HepG2 (cell line): Measurements from ENCODE around the gene IGFBP6. TPM values are rescaled to one million over a fixed set of nuclear protein-coding genes. Genes with fewer than 3 reads are reported as not detected.

Experiments used
- CREM ChIP-seq, 2 experiments: sonication (generic) in 1 of 2; formaldehyde crosslinking in 1 of 2; IDR thresholded peaks; 2 replicates each; pipeline versions ENCODE4 v1.4.0 to v1.6.1; 2016 to 2020; ENCODE audit warnings: antibody characterized with exemption in 1 of 2, mild to moderate bottlenecking in 1 of 2, missing genetic modification reagents in 1 of 2
- FOXK1 ChIP-seq: sonication (generic); formaldehyde crosslinking; IDR thresholded peaks from 2 replicates; pipeline ENCODE4 v1.4.0; 2020; ENCODE audit warnings: low read depth, missing genetic modification reagents, borderline replicate concordance
- HMG20A ChIP-seq: IDR thresholded peaks from 2 replicates; pipeline ENCODE4 v1.6.1; 2016; ENCODE audit warnings: borderline replicate concordance
- SKI ChIP-seq: fragments of 450-650 bp; IDR thresholded peaks from one replicate; pipeline ENCODE4 v1.6.1; 2018; ENCODE audit warnings: mild to moderate bottlenecking; ENCODE audit not compliant: partially characterized antibody
- SP5 ChIP-seq: IDR thresholded peaks from 2 replicates; pipeline ENCODE4 v1.6.1; 2016; ENCODE audit warnings: low read depth, borderline replicate concordance
- ZFP37 ChIP-seq: sonication (generic); formaldehyde crosslinking; IDR thresholded peaks from 2 replicates; pipeline ENCODE4 v1.4.0; 2020; ENCODE audit warnings: missing genetic modification reagents, borderline replicate concordance
- ZMYM2 ChIP-seq: sonication (generic); formaldehyde crosslinking; IDR thresholded peaks from 2 replicates; pipeline ENCODE4 v1.8.0; 2022; ENCODE audit warnings: mild to moderate bottlenecking, missing genetic modification reagents
- ZNF644 ChIP-seq: IDR thresholded peaks from 2 replicates; pipeline ENCODE4 v1.6.1; 2016; ENCODE audit warnings: low read depth
- polyA plus RNA-seq, 8 experiments: library from polyadenylated mRNA; depleted of rRNA in 3 of 8; stranded (reverse) in 7 of 8; unstranded in 1 of 8; fragments of >200 nt; fragmentation: Illumina TruSeq in 4 of 8; extraction: Trizol in 4 of 8; gene quantifications; 2 replicates each; pipeline versions ENCODE4 v1.2.1 to v1.2.3, GENCODE V29; 2011 to 2016; ENCODE audit warnings: low read depth in 4 of 8, missing spikeins in 1 of 8, mixed read lengths in 1 of 8; ENCODE audit not compliant: insufficient read depth in 1 of 8
- total RNA-seq, 5 experiments: library from RNA; depleted of rRNA; stranded (reverse); fragments of >200 nt; fragmentation: Illumina TruSeq; extraction: Trizol; gene quantifications; 2 replicates each; pipeline ENCODE4 v1.2.3, GENCODE V29; 2016; ENCODE audit warnings: low read depth in 1 of 5
- TF ChIP-seq, protein P1 (sequence below): sonication (generic); formaldehyde crosslinking; IDR thresholded peaks from 2 replicates; pipeline ENCODE4 v1.4.0; 2020; ENCODE audit warnings: mild to moderate bottlenecking, missing genetic modification reagents, borderline replicate concordance
- TF ChIP-seq, protein P2 (sequence below): sonication (generic); formaldehyde crosslinking; IDR thresholded peaks from 2 replicates; pipeline ENCODE4 v1.4.0; 2020; ENCODE audit warnings: missing genetic modification reagents, borderline replicate concordance
- TF ChIP-seq, protein P3 (sequence below): sonication (generic); formaldehyde crosslinking; IDR thresholded peaks from 2 replicates; pipeline ENCODE4 v1.4.0; 2020; ENCODE audit warnings: missing genetic modification reagents, mild to moderate bottlenecking, borderline replicate concordance
- TF ChIP-seq, protein P4 (sequence below), 2 experiments: sonication (generic) in 1 of 2; formaldehyde crosslinking in 1 of 2; IDR thresholded peaks; 2 replicates each; pipeline versions ENCODE4 v1.4.0 to v1.6.1; 2016 to 2020; ENCODE audit warnings: borderline replicate concordance in 1 of 2, low read depth in 1 of 2, mild to moderate bottlenecking in 1 of 2, missing genetic modification reagents in 1 of 2
- TF ChIP-seq, protein P5 (sequence below): IDR thresholded peaks from 2 replicates; pipeline ENCODE4 v1.6.1; 2012; ENCODE audit warnings: inconsistent platforms

Gene IGFBP6
- total and polyA plus RNA-seq, 2 of the 13 experiments (the other 11 are each of a cell fraction or from before 2014, with no cell fraction given), result 3.9 to 25.2 TPM

DNA sequence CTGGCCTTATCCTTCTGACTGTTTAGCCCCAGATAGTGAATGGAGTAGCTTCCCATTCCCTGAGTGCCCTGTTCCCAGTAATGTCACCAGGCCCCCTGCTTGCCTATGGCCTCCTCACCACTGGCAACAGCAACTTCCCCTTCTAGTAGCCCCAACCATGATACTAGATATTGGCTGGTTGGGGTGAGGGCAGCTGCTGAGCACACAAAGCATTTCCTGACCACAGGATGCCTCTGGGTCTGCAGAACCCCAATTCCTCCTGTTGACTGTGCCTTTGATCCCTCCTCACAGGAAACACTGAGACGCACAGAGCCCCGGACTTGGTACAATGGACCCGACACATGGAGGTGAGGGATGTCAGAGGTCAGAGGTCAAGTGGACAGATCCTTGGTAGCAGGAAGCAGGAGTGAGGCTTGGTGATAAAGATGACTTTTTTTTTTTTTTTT lies 6.4 kb downstream of the IGFBP6 start (continued):
- TF ChIP-seq, protein P1, sequence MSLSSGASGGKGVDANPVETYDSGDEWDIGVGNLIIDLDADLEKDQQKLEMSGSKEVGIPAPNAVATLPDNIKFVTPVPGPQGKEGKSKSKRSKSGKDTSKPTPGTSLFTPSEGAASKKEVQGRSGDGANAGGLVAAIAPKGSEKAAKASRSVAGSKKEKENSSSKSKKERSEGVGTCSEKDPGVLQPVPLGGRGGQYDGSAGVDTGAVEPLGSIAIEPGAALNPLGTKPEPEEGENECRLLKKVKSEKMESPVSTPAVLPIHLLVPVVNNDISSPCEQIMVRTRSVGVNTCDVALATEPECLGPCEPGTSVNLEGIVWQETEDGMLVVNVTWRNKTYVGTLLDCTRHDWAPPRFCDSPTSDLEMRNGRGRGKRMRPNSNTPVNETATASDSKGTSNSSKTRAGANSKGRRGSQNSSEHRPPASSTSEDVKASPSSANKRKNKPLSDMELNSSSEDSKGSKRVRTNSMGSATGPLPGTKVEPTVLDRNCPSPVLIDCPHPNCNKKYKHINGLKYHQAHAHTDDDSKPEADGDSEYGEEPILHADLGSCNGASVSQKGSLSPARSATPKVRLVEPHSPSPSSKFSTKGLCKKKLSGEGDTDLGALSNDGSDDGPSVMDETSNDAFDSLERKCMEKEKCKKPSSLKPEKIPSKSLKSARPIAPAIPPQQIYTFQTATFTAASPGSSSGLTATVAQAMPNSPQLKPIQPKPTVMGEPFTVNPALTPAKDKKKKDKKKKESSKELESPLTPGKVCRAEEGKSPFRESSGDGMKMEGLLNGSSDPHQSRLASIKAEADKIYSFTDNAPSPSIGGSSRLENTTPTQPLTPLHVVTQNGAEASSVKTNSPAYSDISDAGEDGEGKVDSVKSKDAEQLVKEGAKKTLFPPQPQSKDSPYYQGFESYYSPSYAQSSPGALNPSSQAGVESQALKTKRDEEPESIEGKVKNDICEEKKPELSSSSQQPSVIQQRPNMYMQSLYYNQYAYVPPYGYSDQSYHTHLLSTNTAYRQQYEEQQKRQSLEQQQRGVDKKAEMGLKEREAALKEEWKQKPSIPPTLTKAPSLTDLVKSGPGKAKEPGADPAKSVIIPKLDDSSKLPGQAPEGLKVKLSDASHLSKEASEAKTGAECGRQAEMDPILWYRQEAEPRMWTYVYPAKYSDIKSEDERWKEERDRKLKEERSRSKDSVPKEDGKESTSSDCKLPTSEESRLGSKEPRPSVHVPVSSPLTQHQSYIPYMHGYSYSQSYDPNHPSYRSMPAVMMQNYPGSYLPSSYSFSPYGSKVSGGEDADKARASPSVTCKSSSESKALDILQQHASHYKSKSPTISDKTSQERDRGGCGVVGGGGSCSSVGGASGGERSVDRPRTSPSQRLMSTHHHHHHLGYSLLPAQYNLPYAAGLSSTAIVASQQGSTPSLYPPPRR (CRISPR knock-in tag), result peak; percentile 86
- TF ChIP-seq HMG20A (peak; percentile 29; the same call in 1 of the 2 replicates), ZNF644 (CRISPR knock-in tag) (0 out of 2 replicates have a peak, but pooled peaks have one; percentile 16), ZFP37 (CRISPR knock-in tag) (0 out of 2 replicates have a peak, but pooled peaks have one; percentile 44), CREM (IDR thresholded peaks at IDR 0.05) (peak; percentile 69; the same call in 1 of the 2 replicates), CREM (CRISPR knock-in tag; IDR thresholded peaks at IDR 0.05) (no peak), FOXK1 (CRISPR knock-in tag) (peak; percentile 26; the same call in 1 of the 2 replicates), SP5 (CRISPR knock-in tag) (0 out of 2 replicates have a peak, but pooled peaks have one; percentile 40), ZMYM2 (CRISPR knock-in tag) (peak; percentile 91), SKI (peak; percentile 21)
- TF ChIP-seq, protein P2, sequence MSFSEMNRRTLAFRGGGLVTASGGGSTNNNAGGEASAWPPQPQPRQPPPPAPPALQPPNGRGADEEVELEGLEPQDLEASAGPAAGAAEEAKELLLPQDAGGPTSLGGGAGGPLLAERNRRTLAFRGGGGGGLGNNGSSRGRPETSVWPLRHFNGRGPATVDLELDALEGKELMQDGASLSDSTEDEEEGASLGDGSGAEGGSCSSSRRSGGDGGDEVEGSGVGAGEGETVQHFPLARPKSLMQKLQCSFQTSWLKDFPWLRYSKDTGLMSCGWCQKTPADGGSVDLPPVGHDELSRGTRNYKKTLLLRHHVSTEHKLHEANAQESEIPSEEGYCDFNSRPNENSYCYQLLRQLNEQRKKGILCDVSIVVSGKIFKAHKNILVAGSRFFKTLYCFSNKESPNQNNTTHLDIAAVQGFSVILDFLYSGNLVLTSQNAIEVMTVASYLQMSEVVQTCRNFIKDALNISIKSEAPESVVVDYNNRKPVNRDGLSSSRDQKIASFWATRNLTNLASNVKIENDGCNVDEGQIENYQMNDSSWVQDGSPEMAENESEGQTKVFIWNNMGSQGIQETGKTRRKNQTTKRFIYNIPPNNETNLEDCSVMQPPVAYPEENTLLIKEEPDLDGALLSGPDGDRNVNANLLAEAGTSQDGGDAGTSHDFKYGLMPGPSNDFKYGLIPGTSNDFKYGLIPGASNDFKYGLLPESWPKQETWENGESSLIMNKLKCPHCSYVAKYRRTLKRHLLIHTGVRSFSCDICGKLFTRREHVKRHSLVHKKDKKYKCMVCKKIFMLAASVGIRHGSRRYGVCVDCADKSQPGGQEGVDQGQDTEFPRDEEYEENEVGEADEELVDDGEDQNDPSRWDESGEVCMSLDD, result peak; percentile 97; the same call in 1 of the 2 replicates
- TF ChIP-seq, protein P3, sequence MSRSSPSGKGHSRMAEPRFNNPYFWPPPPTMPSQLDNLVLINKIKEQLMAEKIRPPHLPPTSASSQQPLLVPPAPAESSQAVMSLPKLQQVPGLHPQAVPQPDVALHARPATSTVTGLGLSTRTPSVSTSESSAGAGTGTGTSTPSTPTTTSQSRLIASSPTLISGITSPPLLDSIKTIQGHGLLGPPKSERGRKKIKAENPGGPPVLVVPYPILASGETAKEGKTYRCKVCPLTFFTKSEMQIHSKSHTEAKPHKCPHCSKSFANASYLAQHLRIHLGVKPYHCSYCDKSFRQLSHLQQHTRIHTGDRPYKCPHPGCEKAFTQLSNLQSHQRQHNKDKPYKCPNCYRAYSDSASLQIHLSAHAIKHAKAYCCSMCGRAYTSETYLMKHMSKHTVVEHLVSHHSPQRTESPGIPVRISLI (CRISPR knock-in tag), result peak; percentile 95
- TF ChIP-seq, protein P4, sequence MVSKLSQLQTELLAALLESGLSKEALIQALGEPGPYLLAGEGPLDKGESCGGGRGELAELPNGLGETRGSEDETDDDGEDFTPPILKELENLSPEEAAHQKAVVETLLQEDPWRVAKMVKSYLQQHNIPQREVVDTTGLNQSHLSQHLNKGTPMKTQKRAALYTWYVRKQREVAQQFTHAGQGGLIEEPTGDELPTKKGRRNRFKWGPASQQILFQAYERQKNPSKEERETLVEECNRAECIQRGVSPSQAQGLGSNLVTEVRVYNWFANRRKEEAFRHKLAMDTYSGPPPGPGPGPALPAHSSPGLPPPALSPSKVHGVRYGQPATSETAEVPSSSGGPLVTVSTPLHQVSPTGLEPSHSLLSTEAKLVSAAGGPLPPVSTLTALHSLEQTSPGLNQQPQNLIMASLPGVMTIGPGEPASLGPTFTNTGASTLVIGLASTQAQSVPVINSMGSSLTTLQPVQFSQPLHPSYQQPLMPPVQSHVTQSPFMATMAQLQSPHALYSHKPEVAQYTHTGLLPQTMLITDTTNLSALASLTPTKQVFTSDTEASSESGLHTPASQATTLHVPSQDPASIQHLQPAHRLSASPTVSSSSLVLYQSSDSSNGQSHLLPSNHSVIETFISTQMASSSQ (IDR thresholded peaks at IDR 0.05; ENCODE audit: low read depth), result no peak
- TF ChIP-seq, protein P4 (CRISPR knock-in tag; IDR thresholded peaks at IDR 0.05; ENCODE audit: borderline replicate concordance), result peak; percentile 34; the same call in 1 of the 2 replicates
- TF ChIP-seq, protein P5, sequence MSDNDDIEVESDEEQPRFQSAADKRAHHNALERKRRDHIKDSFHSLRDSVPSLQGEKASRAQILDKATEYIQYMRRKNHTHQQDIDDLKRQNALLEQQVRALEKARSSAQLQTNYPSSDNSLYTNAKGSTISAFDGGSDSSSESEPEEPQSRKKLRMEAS, result peak; percentile 64; the same call in 1 of the 2 replicates
